Immature natural killer cell (primary cell): ENCODE data around the gene ST8SIA1. TPM values are rescaled to one million over a fixed set of nuclear protein-coding genes. Genes with fewer than 3 reads are reported as not detected.

Experiments used
- DNase-seq, 3 donors: peaks; one replicate each; pipeline ENCODE4 v3.0.0; 2022; ENCODE audit warnings: mixed read lengths in 1 of 3
- H3K27ac Mint-ChIP-seq, 6 donors: one replicate each; pipeline ENCODE4 v1.8.0; 2020; ENCODE audit warnings: mixed read lengths in 6 of 6, mild to moderate bottlenecking in 5 of 6, inconsistent platforms in 4 of 6, moderate library complexity in 3 of 6
- H3K27me3 Mint-ChIP-seq, 3 donors: one replicate each; pipeline ENCODE4 v1.8.0; 2020 to 2021; ENCODE audit warnings: low read depth in 3 of 3, mild to moderate bottlenecking in 3 of 3, mixed read lengths in 3 of 3, moderate library complexity in 3 of 3, inconsistent platforms in 1 of 3
- H3K36me3 Mint-ChIP-seq, 3 donors: one replicate each; pipeline ENCODE4 v1.8.0; 2020; ENCODE audit warnings: mixed read lengths in 3 of 3, inconsistent platforms in 2 of 3, mild to moderate bottlenecking in 2 of 3
- H3K4me1 Mint-ChIP-seq, 2 donors: one replicate each; pipeline ENCODE4 v1.8.0; 2020; ENCODE audit warnings: inconsistent platforms in 2 of 2, mild to moderate bottlenecking in 2 of 2, mixed read lengths in 2 of 2, moderate library complexity in 1 of 2
- H3K4me3 Mint-ChIP-seq, 5 donors: one replicate each; pipeline ENCODE4 v1.8.0; 2020; ENCODE audit warnings: mild to moderate bottlenecking in 5 of 5, mixed read lengths in 5 of 5, inconsistent platforms in 3 of 5, moderate library complexity in 3 of 5
- H3K9me3 Mint-ChIP-seq, 6 donors: one replicate each; pipeline ENCODE4 v1.8.0; 2020; ENCODE audit warnings: mild to moderate bottlenecking in 6 of 6, mixed read lengths in 6 of 6, inconsistent platforms in 4 of 6, moderate library complexity in 3 of 6
- polyA plus RNA-seq, 3 donors: library from polyadenylated mRNA; unstranded; fragments of 300-500 nt; fragmentation: Illumina TruSeq; gene quantifications; one replicate each; pipeline ENCODE4 v1.2.3, GENCODE V29; 2021

The ST8SIA1 gene
- polyA plus RNA-seq, 3 donors from 2014 or later = not detected

DNA sequence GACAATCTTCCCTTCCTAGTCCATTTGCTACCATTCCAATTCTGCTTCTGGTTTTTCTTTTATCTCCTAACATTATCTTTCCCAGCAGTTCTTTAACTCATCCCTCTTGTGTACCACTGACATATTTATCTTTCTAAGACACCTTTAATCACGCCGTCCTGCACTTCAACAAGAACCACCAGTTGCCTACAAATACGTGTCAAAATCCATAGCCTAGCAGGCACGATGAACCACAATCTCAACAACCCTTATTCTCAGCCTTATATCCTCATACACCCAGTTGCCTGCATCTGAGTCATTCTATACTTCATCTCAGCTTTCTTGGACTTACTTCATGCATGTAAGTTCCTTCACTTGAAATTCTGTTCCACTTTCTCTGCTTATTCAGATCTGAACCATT, 16.4 kb upstream of the ST8SIA1 start:
- Mint-ChIP-seq H3K4me3 (no peak overlapping the region), H3K27ac (no peak overlapping the region), H3K4me1 (no peaks in the 10 kb centered on the region), H3K36me3 (peaks cover 0 to 2% (median 0%) of the 10 kb centered on the region in 3 donors), H3K27me3 (peaks cover 1 to 4% (median 3%) of the 10 kb centered on the region in 3 donors), H3K9me3 (no peaks in the 10 kb centered on the region)
- DNase-seq = no peak

GRCh38 chr12:22348208-22348607, 13.7 kb upstream of the ST8SIA1 start:
- H3K4me1 Mint-ChIP-seq = no peaks in the 10 kb centered on the region
- peaks cover 2 to 6% (median 3%) of the 10 kb centered on the region in 3 donors for H3K27me3 Mint-ChIP-seq
- no peak overlapping the region for H3K4me3 Mint-ChIP-seq
- peaks cover 0 to 4% (median 0%) of the 10 kb centered on the region in 6 donors for H3K9me3 Mint-ChIP-seq
- H3K36me3 Mint-ChIP-seq = peaks cover 0 to 2% (median 0%) of the 10 kb centered on the region in 3 donors
- no peak for DNase-seq
- no peak overlapping the region for H3K27ac Mint-ChIP-seq

DNA sequence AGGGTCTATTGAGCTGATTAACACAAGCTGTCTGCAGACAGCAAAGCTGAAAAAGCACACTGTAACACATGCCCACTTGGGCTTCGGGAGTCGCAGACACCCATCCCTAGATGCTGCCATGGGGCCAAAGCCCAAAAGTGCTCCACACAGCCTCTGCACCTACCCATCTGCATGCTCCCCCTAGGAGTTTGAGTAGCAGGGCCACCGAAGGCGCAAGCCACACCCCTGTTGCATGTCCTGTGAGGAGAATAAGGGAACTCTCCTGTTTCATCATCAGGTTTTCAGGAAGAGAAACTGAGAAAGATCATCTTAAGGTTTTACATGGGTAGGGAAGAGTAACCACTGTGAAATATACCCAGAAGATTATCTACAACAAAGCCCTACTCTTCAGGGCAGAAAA, 5.6 kb upstream of the ST8SIA1 start:
- Mint-ChIP-seq H3K4me3 (no peak overlapping the region), H3K27ac (no peak overlapping the region), H3K9me3 (peaks cover 0 to 4% (median 0%) of the 10 kb centered on the region in 6 donors), H3K27me3 (peaks cover 8 to 17% (median 10%) of the 10 kb centered on the region in 3 donors), H3K36me3 (no peaks in the 10 kb centered on the region), H3K4me1 (peaks cover 7 to 12% of the 10 kb centered on the region in 2 donors)
- DNase-seq = no peak

DNA sequence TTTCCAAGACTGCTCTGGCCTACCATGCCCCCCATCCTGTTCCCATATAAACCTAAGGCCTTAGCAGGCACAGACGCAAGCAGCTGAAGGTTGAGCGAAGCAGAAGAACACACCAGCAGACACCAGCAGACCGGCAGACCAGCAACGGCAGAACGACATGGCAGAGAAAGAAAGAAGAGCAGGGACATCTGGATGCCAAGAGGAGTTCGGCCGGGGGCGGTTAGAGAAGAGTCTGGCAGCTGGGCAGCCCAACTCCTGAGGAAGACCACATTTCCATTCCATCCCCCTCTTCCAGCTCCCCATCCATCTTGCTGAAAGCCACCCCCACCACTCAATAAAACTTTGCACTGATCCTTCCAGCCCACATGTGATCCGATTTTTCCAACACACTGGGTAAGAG, 5.2 kb upstream of the ST8SIA1 start:
- no peak for DNase-seq
- Mint-ChIP-seq H3K4me1 (peaks cover 10 to 12% of the 10 kb centered on the region in 2 donors), H3K4me3 (no peak overlapping the region), H3K27me3 (peaks cover 9 to 20% (median 11%) of the 10 kb centered on the region in 3 donors), H3K9me3 (peaks cover 0 to 4% (median 0%) of the 10 kb centered on the region in 6 donors), H3K27ac (no peak overlapping the region), H3K36me3 (no peaks in the 10 kb centered on the region)

DNA sequence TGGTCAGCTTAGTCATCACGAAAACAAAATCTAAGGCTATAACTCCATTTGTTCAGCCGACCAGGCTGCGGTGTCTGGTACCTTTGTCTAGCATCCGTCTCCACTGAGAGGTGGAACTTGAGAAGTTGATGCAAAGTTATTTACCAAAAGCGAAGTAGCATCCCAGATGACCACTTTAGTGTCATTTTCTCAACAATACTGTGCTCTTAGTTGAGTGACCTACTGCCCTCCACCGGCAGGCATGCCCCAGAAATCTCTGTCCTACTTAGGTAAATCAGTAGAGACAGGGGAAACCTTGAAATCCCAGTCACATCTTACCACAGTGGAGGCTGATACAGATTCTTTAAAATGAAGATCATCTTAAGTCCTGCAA, 1.3 kb upstream of the ST8SIA1 start:
- Mint-ChIP-seq H3K4me1 (peaks cover 17 to 19% of the 10 kb centered on the region in 2 donors), H3K27me3 (peaks cover 13 to 25% (median 15%) of the 10 kb centered on the region in 3 donors), H3K36me3 (no peaks in the 10 kb centered on the region), H3K4me3 (peak overlapping the region; percentile 90 to 96 (median 91)), H3K27ac (peak overlapping the region in 3 of 6 donors; percentile 9 to 85 (median 60)), H3K9me3 (no peaks in the 10 kb centered on the region)
- no peak for DNase-seq

DNA sequence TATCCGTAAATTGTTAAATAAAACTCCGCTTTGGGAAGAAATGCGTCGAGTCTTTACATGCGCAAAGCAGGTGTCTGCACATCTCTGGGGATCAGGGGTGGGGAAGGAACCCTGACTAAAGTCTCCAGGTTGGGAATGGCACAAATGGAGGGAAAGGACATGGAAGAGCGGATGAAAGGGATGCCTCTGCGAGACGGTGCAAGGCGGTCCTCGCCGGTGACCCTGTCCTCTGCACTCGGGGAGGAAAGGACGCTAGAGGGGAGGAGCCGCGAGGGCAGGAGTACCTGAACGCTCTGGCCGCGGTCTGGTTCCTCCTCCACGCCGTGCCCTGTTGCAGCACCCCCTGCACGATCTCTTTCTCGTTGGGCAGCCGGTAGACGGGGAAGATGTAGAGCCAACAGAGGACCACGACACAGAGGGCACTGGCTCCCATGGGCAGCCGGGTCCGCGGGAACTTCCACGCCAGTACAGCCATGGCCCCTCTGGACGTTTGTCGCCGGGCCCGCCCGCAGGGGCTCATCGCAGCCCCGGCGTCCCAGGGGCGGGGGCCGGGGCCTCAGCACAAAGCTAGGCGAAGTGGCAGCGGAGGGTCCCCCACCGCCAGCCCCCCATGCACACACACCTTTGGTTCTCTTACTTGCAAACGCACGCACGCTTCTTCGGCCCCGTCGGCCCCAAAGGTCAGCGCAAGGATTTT, 646 bp downstream of the ST8SIA1 start:
- peaks cover 17 to 19% of the 10 kb centered on the region in 2 donors for H3K4me1 Mint-ChIP-seq
- H3K9me3 Mint-ChIP-seq = no peaks in the 10 kb centered on the region
- H3K4me3 Mint-ChIP-seq = peak overlapping the region; percentile 67 to 96 (median 77)
- peaks cover 13 to 26% (median 14%) of the 10 kb centered on the region in 3 donors for H3K27me3 Mint-ChIP-seq
- DNase-seq = peak in 1 of 3 donors; percentile 11
- H3K36me3 Mint-ChIP-seq = no peaks in the 10 kb centered on the region
- no peak overlapping the region for H3K27ac Mint-ChIP-seq

GRCh38 chr12:22333186-22333712, 1.3 kb downstream of the ST8SIA1 start:
- Mint-ChIP-seq H3K9me3 (no peaks in the 10 kb centered on the region), H3K36me3 (no peaks in the 10 kb centered on the region), H3K4me3 (peak overlapping the region; percentile 67 to 86 (median 74)), H3K27ac (no peak overlapping the region), H3K27me3 (peaks cover 12 to 22% (median 13%) of the 10 kb centered on the region in 3 donors), H3K4me1 (peaks cover 17 to 19% of the 10 kb centered on the region in 2 donors)
- no peak for DNase-seq

DNA sequence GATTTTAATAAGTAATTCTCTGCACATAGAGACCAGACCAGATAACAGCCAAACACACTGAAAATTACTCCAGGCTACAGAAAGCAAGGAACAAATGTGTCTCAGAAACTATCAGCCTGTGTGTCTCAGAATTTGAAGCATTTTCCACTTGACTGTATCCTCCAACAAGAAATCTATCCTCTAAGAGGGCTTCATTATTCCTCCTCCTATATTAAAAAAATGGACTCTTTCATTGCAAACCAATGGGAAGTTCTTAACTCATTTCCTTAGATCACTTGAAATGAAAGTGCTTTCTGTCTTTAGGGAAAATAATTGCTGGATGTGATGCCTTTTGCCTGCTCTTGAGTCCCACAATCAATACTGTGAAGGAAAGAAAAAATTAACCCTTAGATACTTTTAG, 2.3 kb downstream of the ST8SIA1 start:
- Mint-ChIP-seq H3K36me3 (no peaks in the 10 kb centered on the region), H3K4me3 (peak overlapping the region in 2 of 5 donors; percentile 22 to 28), H3K27me3 (peaks cover 12 to 22% (median 14%) of the 10 kb centered on the region in 3 donors), H3K9me3 (no peaks in the 10 kb centered on the region), H3K4me1 (peaks cover 17 to 19% of the 10 kb centered on the region in 2 donors), H3K27ac (no peak overlapping the region)
- no peak for DNase-seq

- Mint-ChIP-seq H3K4me1 (peaks cover 7% of the 10 kb centered on the region in 2 donors), H3K4me3 (no peak overlapping the region)
Observed at GRCh38 chr12:22329621-22330020, 4.9 kb downstream of the ST8SIA1 start.

GRCh38 chr12:22325218-22325617, 9.3 kb downstream of the ST8SIA1 start:
- peaks cover 1 to 5% (median 2%) of the 10 kb centered on the region in 3 donors for H3K27me3 Mint-ChIP-seq
- H3K9me3 Mint-ChIP-seq = no peaks in the 10 kb centered on the region
- no peaks in the 10 kb centered on the region for H3K4me1 Mint-ChIP-seq
- H3K4me3 Mint-ChIP-seq = no peak overlapping the region
- no peak for DNase-seq
- H3K36me3 Mint-ChIP-seq = no peaks in the 10 kb centered on the region
- H3K27ac Mint-ChIP-seq = no peak overlapping the region

More at GRCh38 chr12:22329621-22330020, 4.9 kb downstream of the ST8SIA1 start:
- DNase-seq = no peak
- Mint-ChIP-seq H3K27ac (no peak overlapping the region), H3K36me3 (no peaks in the 10 kb centered on the region), H3K27me3 (peaks cover 5 to 10% (median 6%) of the 10 kb centered on the region in 3 donors), H3K9me3 (no peaks in the 10 kb centered on the region)

GRCh38 chr12:22322091-22322490, 12.4 kb downstream of the ST8SIA1 start:
- Mint-ChIP-seq H3K27ac (no peak overlapping the region), H3K4me1 (no peaks in the 10 kb centered on the region), H3K27me3 (peaks cover 0 to 4% (median 2%) of the 10 kb centered on the region in 3 donors)

DNA sequence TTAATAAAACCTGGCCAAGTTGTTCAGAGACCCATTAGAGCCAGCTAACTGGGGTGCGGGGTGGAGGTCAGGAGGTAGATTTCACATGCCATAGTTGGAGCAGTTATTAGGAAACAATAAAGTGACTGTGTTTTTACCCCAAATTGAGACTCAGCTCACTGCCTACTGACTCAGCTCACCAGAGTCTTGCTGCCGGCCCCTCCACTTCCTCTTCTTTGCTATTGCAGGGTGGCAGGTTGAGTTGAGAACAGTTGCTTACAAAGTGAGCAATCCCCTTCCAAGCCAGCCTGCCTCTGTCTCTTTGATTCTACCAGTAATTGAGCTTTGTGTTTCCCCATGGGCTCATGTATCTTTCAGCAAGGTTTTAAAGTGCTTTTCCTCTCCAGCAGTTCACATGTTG, 12.9 kb downstream of the ST8SIA1 start:
- Mint-ChIP-seq H3K27me3 (peaks cover 0 to 4% (median 2%) of the 10 kb centered on the region in 3 donors), H3K27ac (no peak overlapping the region), H3K4me1 (no peaks in the 10 kb centered on the region), H3K36me3 (no peaks in the 10 kb centered on the region), H3K4me3 (no peak overlapping the region), H3K9me3 (no peaks in the 10 kb centered on the region)
- DNase-seq = no peak

More at GRCh38 chr12:22322091-22322490, 12.4 kb downstream of the ST8SIA1 start:
- H3K9me3 Mint-ChIP-seq = no peaks in the 10 kb centered on the region
- no peak overlapping the region for H3K4me3 Mint-ChIP-seq
- no peaks in the 10 kb centered on the region for H3K36me3 Mint-ChIP-seq
- no peak for DNase-seq

GRCh38 chr12:22321018-22321605, 13.4 kb downstream of the ST8SIA1 start:
- peaks cover 0 to 4% (median 2%) of the 10 kb centered on the region in 3 donors for H3K27me3 Mint-ChIP-seq
- no peaks in the 10 kb centered on the region for H3K9me3 Mint-ChIP-seq
- no peak overlapping the region for H3K27ac Mint-ChIP-seq
- no peaks in the 10 kb centered on the region for H3K36me3 Mint-ChIP-seq
- no peak for DNase-seq
- no peak overlapping the region for H3K4me3 Mint-ChIP-seq
- H3K4me1 Mint-ChIP-seq = no peaks in the 10 kb centered on the region

DNA sequence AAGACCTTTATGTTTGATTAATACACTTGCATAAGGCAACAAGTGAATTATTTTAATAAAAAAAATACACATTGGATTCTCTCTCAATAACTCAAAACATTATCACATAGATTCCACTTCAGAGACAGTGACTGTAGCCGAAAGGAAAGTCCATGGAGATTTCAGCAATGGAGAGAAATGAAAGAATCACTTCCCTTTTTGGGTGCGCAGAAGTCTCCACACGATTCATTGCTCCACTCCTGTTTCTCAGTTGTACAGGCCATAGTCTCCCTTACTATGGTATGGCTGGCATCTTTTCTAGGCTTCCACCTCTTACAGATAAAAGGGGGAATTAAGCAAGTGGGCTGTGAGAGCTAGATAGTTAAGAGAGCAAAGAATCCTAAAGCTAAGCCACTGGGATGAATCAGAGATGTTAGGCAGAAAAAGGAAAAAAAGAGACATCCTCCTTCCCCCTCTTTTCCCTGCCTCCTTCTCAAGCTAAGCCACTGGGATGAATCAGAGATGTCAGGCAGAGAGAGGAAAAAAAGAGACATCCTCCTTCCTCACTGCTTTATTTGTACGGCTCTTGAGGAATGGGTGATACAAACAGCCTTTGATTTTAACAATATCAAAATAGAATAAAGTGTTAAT, 16.3 kb downstream of the ST8SIA1 start:
- no peaks in the 10 kb centered on the region for H3K9me3 Mint-ChIP-seq
- H3K4me3 Mint-ChIP-seq = no peak overlapping the region
- H3K4me1 Mint-ChIP-seq = no peaks in the 10 kb centered on the region
- DNase-seq = no peak
- no peak overlapping the region for H3K27ac Mint-ChIP-seq
- no peaks in the 10 kb centered on the region for H3K36me3 Mint-ChIP-seq
- peaks cover 2 to 4% (median 4%) of the 10 kb centered on the region in 3 donors for H3K27me3 Mint-ChIP-seq
